Activated T-helper 1 cell treated with anti-CD3 and anti-CD28 coated beads, Interleukin-2, amount 50 U/mL, for 16 hours (primary cell): Measurements from ENCODE around the gene DDX56.

Experiments
- DNase-seq, 2 donors: peaks; one replicate each; pipeline ENCODE4 v3.0.0-alpha.2; 2020; ENCODE audit warnings: low read depth in 1 of 2, low spot score in 1 of 2

DDX56 gene

GRCh38 chr7:44538093-44538797 is 35.5 kb downstream of the DDX56 start:
- no peak for DNase-seq

GRCh38 chr7:44537442-44537841 is 36.3 kb downstream of the DDX56 start:
- no peak for DNase-seq

- DNase-seq: no peak
Observed at GRCh38 chr7:44536090-44536489, 37.6 kb downstream of the DDX56 start.

- DNase-seq: no peak
Observed at GRCh38 chr7:44535348-44536064, 38.2 kb downstream of the DDX56 start.

- no peak for DNase-seq
Observed at GRCh38 chr7:44534501-44534900, 39.2 kb downstream of the DDX56 start.

- DNase-seq: no peak
Observed at GRCh38 chr7:44534087-44534486, 39.6 kb downstream of the DDX56 start.

- no peak for DNase-seq
Observed at GRCh38 chr7:44533301-44534055, 40.2 kb downstream of the DDX56 start.

GRCh38 chr7:44531421-44532380 is 42.0 kb downstream of the DDX56 start:
- DNase-seq: no peak

GRCh38 chr7:44530990-44531389 is 42.7 kb downstream of the DDX56 start:
- no peak for DNase-seq

GRCh38 chr7:44524811-44525388 is 48.8 kb downstream of the DDX56 start:
- DNase-seq: no peak

GRCh38 chr7:44522315-44522714 is 51.4 kb downstream of the DDX56 start:
- DNase-seq: no peak

GRCh38 chr7:44521347-44522095 is 52.2 kb downstream of the DDX56 start:
- DNase-seq: no peak

GRCh38 chr7:44520574-44520973 is 53.1 kb downstream of the DDX56 start:
- no peak for DNase-seq

- DNase-seq: no peak
Observed at GRCh38 chr7:44519546-44519945, 54.2 kb downstream of the DDX56 start.

GRCh38 chr7:44518761-44519160 is 54.9 kb downstream of the DDX56 start:
- no peak for DNase-seq

- no peak for DNase-seq
Observed at GRCh38 chr7:44517175-44517574, 56.5 kb downstream of the DDX56 start.
